Esophagus squamous epithelium (tissue), 5 donors: Measurements from ENCODE around the gene JARID2. TPM values are rescaled to one million over a fixed set of nuclear protein-coding genes. Genes with fewer than 3 reads are reported as not detected.

ENCODE experiments used
- DNase-seq: peaks from one replicate; lab custom pipeline; 2025; lab: John Stamatoyannopoulos, UW
- H3K27ac ChIP-seq, 4 donors: fragments of 200-600 bp; sonication (generic); one replicate each; pipeline ENCODE4 v1.5.1; 2016 to 2019; ENCODE audit warnings: mild to moderate bottlenecking in 1 of 4
- H3K27me3 ChIP-seq, 4 donors: fragments of 200-600 bp; sonication (generic); 1 replicate in 3 of 4; 2 replicates in 1 of 4; pipeline versions ENCODE4 v1.5.1 to v1.6.0; 2017 to 2021; ENCODE audit warnings: antibody characterized with exemption in 1 of 4
- H3K36me3 ChIP-seq, 3 donors: fragments of 200-600 bp; sonication (generic); one replicate each; pipeline ENCODE4 v1.5.1; 2016 to 2019
- H3K4me1 ChIP-seq, 3 donors: fragments of 200-600 bp; sonication (generic); one replicate each; pipeline ENCODE4 v1.5.1; 2017 to 2019
- H3K4me3 ChIP-seq, 4 donors: fragments of 200-600 bp; sonication (generic); 1 replicate in 3 of 4; 2 replicates in 1 of 4; pipeline ENCODE4 v1.5.1; 2016 to 2019; ENCODE audit warnings: mild to moderate bottlenecking in 2 of 4, moderate library complexity in 1 of 4
- H3K9me3 ChIP-seq, 3 donors: fragments of 200-600 bp; sonication (generic); one replicate each; pipeline ENCODE4 v1.5.1; 2016 to 2019
- CTCF ChIP-seq, 6 experiments: fragments of 450-650 bp in 4 of 6; fragments of 200-600 bp in 2 of 6; sonication (generic) in 2 of 6; IDR thresholded peaks; one replicate each; pipeline ENCODE4 v1.5.1; 2016 to 2019; ENCODE audit warnings: antibody characterized with exemption in 6 of 6, mild to moderate bottlenecking in 4 of 6, moderate library complexity in 4 of 6
- POLR2A ChIP-seq, 4 donors: fragments of 450-650 bp; IDR thresholded peaks; one replicate each; pipeline ENCODE4 v1.6.1; 2017; ENCODE audit warnings: antibody characterized with exemption in 4 of 4, mild to moderate bottlenecking in 4 of 4, moderate library complexity in 3 of 4
- WGBS, 2 donors: methylation state at CpG; one replicate each; pipeline ENCODE4 v1.1.5; 2018; 5-methylcytosine and 5-hydroxymethylcytosine counted together
- intact Hi-C: fragments of 100-400 bp; cut with DNase I; formaldehyde crosslinking; loops from one replicate; pipeline ENCODE4 v1.15.0; 2022
- total RNA-seq, 4 donors: library from RNA; depleted of rRNA; stranded (reverse); fragments of >200 nt; gene quantifications; one replicate each; pipeline ENCODE4 v1.1.0, GENCODE V29; 2016
- donor health status: DM: yes; HTN: yes; CAD: no.

JARID2 gene
- total RNA-seq, 4 donors from 2014 or later = 13.3 to 19.6 (median 16.3) TPM

- TF ChIP-seq POLR2A (IDR thresholded peaks at IDR 0.05) (no peak), CTCF (IDR thresholded peaks at IDR 0.05) (no peak)
- no peak overlapping the region for H3K4me3 ChIP-seq
- no peak for DNase-seq
- 91 to 93% methylated on average over 7 of the region's 7 CpGs for WGBS, 2 donors
- intact Hi-C loops = no loop called here
- H3K27ac ChIP-seq = no peak overlapping the region
- no peaks in the 10 kb centered on the region for H3K9me3 ChIP-seq
- H3K36me3 ChIP-seq = no peaks in the 10 kb centered on the region
- no peaks in the 10 kb centered on the region for H3K27me3 ChIP-seq
- H3K4me1 ChIP-seq = no peaks in the 10 kb centered on the region
Measured at GRCh38 chr6:15232836-15233510, 12.9 kb upstream of the JARID2 start.

DNA sequence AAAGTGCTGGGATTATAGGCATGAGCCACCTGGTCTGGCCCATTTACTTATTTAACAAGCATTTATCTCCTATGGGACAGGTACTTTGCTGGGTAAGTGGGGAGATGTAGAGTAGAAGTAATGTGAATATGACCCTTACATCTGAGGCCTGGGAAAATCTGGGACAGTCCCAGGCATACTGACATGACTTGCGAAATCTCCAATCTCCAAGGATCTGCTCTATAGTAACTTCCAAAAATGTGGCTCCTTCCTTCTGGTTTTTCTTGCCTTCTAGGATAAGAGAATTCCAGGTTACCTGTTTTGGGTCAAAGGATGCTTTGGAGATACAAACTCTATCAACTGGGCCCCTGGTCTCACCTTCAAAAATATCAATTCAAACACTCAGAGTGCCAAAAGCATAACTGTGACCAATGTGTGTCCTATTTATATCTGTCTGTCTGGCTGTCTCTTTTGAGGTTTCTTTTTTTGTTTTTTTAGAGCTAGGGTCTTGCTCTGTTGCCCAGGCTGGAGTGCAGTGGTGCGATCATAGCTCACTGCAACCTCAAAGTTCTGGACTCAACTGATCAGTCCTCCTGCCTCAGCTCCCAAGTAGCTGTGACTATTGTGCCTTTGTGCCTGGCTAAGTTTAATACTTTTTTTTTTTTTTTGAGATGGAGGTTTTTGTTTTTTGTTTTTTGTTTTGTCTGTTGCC, 11.7 kb upstream of the JARID2 start:
- H3K27me3 ChIP-seq = no peaks in the 10 kb centered on the region
- 93 to 98% methylated on average over 2 of the region's 2 CpGs for WGBS, 2 donors
- intact Hi-C loops = no loop called here
- no peak overlapping the region for H3K27ac ChIP-seq
- H3K9me3 ChIP-seq = no peaks in the 10 kb centered on the region
- TF ChIP-seq CTCF (IDR thresholded peaks at IDR 0.05) = no peak
- no peak for TF ChIP-seq POLR2A (IDR thresholded peaks at IDR 0.05)
- peaks cover 0 to 2% (median 0%) of the 10 kb centered on the region in 3 donors for H3K4me1 ChIP-seq
- H3K4me3 ChIP-seq = no peak overlapping the region
- no peak for DNase-seq
- H3K36me3 ChIP-seq = no peaks in the 10 kb centered on the region

GRCh38 chr6:15239616-15240364, 6.1 kb upstream of the JARID2 start:
- Histone ChIP-seq H3K27ac (no peak overlapping the region), H3K9me3 (no peaks in the 10 kb centered on the region), H3K36me3 (no peaks in the 10 kb centered on the region), H3K4me1 (peaks cover 0 to 28% (median 9%) of the 10 kb centered on the region in 3 donors), H3K4me3 (no peak overlapping the region), H3K27me3 (no peaks in the 10 kb centered on the region)
- no peak for TF ChIP-seq CTCF (IDR thresholded peaks at IDR 0.05)
- TF ChIP-seq POLR2A (IDR thresholded peaks at IDR 0.05) = no peak
- intact Hi-C loops = loop anchor here (10.0 kb wide), 1 partner anchor 1025 kb away; no protein-coding TSS in a partner anchor
- 25 to 26% methylated on average over 5 of the region's 5 CpGs for WGBS, 2 donors
- no peak for DNase-seq

DNA sequence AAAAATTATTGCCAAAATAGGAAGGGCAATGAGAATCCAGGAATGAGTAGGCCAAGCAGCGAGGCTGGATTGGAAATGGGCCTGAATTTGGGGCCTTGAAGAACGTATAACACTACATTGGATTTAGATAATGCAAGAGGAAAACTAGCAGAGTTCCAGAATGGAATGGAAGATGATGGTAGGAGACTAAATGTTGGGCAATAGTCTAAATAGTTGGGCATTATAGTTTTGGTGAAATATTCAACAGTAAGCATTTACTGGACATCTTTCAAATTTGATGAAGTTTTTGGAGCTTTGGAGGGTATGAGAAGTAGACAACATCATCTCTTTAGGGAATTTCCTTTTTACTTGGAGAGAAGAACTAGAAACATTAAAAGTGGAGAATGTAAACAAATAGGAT, 3.4 kb upstream of the JARID2 start:
- Histone ChIP-seq H3K27me3 (no peaks in the 10 kb centered on the region), H3K36me3 (no peaks in the 10 kb centered on the region), H3K4me1 (peaks cover 0 to 36% (median 9%) of the 10 kb centered on the region in 3 donors), H3K27ac (no peak overlapping the region), H3K4me3 (no peak overlapping the region), H3K9me3 (no peaks in the 10 kb centered on the region)
- WGBS, 2 donors = 84% methylated on average over 2 of the region's 2 CpGs
- DNase-seq = no peak
- TF ChIP-seq CTCF (IDR thresholded peaks at IDR 0.05) (no peak), POLR2A (IDR thresholded peaks at IDR 0.05) (no peak)
- intact Hi-C loops = loop anchor here (10.0 kb wide), 1 partner anchor 1028 kb away; no protein-coding TSS in a partner anchor
